GM13976 (cell line): ENCODE data around the gene ARL8B.

Experiments
- DNase-seq: peaks from one replicate; pipeline ENCODE4 v3.0.0; 2012; ENCODE audit warnings: low spot score
- in situ Hi-C: fragments of 300-500 bp; cut with MboI; formaldehyde crosslinking; loops from one replicate; pipeline ENCODE4 v1.12.0; 2022; ENCODE audit warnings: low sequenced_read_pairs, mixed read lengths, inconsistent platforms; ENCODE audit not compliant: unreplicated experiment
- TF ChIP-seq, protein P1 (sequence below): IDR thresholded peaks from 2 replicates; pipeline ENCODE4 v1.5.1; 2012; ENCODE audit warnings: borderline replicate concordance, mild to moderate bottlenecking; ENCODE audit not compliant: insufficient read depth; ENCODE audit errors: extremely low read depth, missing control alignments, control extremely low read depth

The ARL8B gene

DNA sequence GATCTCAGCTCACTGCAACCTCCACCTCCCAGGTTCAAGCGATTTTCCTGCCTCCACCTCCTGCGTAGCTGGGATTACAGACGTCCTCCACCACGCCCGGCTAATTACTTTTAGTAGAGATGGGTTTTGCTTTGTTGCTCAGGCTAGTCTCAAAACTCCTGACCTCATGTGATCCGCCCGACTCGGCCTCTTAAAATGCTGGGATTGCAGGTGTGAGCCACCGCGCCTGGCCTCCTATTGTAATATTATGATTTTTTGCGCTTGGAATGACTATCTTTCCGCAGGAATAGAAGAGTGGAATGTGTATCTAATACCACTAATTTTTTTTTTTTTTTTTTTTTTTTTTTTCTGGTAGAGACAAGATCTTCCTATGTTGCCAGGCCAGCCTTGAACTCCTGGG lies 1.8 kb downstream of the ARL8B start:
- no peak for DNase-seq
- TF ChIP-seq, protein P1, sequence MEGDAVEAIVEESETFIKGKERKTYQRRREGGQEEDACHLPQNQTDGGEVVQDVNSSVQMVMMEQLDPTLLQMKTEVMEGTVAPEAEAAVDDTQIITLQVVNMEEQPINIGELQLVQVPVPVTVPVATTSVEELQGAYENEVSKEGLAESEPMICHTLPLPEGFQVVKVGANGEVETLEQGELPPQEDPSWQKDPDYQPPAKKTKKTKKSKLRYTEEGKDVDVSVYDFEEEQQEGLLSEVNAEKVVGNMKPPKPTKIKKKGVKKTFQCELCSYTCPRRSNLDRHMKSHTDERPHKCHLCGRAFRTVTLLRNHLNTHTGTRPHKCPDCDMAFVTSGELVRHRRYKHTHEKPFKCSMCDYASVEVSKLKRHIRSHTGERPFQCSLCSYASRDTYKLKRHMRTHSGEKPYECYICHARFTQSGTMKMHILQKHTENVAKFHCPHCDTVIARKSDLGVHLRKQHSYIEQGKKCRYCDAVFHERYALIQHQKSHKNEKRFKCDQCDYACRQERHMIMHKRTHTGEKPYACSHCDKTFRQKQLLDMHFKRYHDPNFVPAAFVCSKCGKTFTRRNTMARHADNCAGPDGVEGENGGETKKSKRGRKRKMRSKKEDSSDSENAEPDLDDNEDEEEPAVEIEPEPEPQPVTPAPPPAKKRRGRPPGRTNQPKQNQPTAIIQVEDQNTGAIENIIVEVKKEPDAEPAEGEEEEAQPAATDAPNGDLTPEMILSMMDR, result no peak
- in situ Hi-C loops, result no loop called here

DNA sequence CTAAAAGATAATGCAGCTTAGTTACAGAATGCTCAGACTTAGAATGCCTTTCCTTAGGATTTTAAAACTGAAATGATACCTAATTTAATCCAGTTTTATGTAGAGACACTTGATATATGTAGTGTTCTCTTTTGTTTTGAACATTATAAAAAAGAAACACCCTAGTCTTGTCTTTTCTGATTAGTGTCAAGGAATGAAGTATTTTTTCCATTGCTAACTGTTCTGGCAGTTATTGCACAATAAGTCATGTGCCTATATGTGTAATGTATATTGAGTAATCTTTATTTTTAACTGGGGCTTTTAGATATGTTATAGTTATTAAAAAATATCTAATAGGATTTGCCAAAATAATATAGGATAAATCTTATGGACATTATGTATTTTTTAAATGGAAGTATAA lies 4.5 kb downstream of the ARL8B start:
- TF ChIP-seq, protein P1, result no peak
- in situ Hi-C loops, result no loop called here
- no peak for DNase-seq

DNA sequence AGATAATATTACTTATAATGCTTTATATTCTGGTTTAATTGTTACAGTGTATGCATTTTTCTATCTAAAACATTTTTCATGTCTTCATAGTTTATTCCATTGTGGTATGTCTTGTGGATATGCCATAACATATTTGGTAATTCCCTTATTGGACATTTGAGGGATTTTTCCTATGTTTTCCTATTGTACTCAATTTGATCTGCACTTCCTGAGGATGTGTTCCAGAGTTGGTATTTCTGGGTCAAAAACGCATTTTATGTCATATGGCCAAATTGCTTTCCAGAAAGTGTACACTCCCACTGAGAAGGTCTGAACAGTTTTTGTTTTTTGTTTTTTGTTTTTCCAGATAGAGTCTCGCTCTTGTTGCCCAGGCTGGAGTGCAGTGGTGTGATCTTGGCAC lies 6.8 kb downstream of the ARL8B start:
- DNase-seq, result no peak
- in situ Hi-C loops, result no loop called here
- TF ChIP-seq, protein P1, result no peak

DNA sequence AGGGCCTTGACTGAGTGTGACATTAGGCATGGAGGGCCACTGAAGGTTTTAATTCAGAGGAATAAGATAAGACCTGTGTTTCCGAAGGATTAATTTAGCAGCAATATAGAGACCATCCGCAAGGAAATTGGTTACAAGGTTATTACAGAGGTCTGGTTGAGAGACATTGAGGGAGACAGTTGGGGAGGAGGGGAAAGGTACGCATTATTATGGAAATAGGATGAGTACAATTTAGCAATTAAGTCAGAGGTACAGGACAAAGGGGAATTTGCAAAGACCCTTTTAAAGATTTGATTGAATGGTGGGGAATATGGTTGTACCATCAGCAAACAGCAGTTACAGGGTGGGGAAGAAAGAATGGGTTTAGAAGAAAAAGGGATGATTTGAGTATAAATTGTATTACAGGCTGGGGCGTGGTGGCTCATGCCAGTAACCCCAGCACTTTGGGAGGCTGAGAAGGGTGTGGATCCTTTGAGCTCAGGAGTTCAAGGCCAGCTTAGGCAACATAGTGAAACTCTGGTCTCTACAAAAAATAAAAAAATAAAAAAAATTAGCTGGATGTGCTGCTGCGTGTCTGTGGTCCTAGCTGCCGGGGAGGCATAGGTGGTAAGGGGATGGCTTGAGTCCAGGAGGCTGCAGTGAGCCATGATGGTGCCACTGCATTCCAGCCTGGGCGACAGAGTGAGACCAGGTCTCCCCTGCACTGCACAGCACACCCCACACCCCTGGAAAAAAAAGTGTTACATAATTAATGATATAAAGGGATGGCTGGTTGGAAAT lies 11.3 kb downstream of the ARL8B start:
- in situ Hi-C loops, result no loop called here
- TF ChIP-seq, protein P1, result no peak
- no peak for DNase-seq

DNA sequence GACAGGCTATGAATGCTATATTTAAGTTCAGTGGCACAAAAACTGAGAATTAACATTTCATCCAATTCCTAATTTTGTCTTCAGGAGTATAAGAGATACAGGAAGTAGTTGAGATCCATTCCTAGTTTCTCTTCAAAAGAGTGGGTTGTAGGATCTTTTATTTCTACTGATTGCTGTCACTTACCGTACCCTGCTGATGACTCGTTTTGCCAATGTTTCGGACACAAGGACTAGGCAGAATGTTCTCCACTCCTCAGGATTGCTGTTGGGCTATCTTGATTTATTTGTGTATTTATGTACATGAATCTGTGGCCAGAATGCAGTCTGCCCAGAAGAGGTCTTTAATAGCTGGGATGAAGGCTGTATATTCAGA lies 11.9 kb downstream of the ARL8B start:
- no peak for DNase-seq
- in situ Hi-C loops, result no loop called here
- TF ChIP-seq, protein P1, result no peak

DNA sequence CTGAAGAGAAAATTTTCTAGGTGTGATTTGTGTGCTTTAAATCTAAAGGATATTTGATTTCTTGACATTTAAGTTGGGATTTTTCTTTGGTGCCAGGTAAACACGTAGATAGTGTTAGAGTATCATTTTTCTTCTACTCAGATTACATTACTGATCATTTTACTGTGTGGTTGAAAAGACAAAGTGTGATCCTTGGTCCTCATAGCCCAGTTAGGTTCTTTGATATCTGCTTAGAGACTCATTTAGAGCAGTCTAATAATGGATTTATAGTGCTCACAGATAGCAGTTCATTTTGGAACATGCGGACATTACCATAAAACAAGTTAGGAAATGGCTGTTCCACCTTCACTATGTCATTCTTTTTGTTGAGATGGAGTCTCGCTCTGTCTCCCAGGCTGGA lies 12.4 kb downstream of the ARL8B start:
- in situ Hi-C loops, result no loop called here
- DNase-seq, result no peak
- TF ChIP-seq, protein P1, result no peak
